Fibroblast of skin of right quadriceps (primary cell): ENCODE results near the gene LRBA.
"Not testable (repeated sequence)": the region's sequence is repeated elsewhere in the genome, so short reads cannot be mapped to it uniquely, and the experiment has no call there.

Experiments used
- DNase-seq: peaks from one replicate; pipeline ENCODE4 v3.0.0-alpha.2; 2013

LRBA gene

GRCh38 chr4:150541681-150542080 is 473.4 kb downstream of the LRBA start:
- DNase-seq: no peak

GRCh38 chr4:150540959-150541360 is 474.1 kb downstream of the LRBA start:
- no peak for DNase-seq

- no peak for DNase-seq
Observed at GRCh38 chr4:150540536-150540935, 474.5 kb downstream of the LRBA start.

- not testable (repeated sequence) for DNase-seq
Observed at GRCh38 chr4:150537911-150538310, 477.2 kb downstream of the LRBA start.

- no peak for DNase-seq
Observed at GRCh38 chr4:150534818-150535217, 480.3 kb downstream of the LRBA start.

GRCh38 chr4:150533673-150534072 is 481.4 kb downstream of the LRBA start:
- no peak for DNase-seq

GRCh38 chr4:150525321-150525868 is 489.7 kb downstream of the LRBA start:
- DNase-seq: no peak

- DNase-seq: peak; percentile 42
Observed at GRCh38 chr4:150518559-150518958, 496.5 kb downstream of the LRBA start.

- DNase-seq: no peak
Observed at GRCh38 chr4:150515135-150515534, 499.9 kb downstream of the LRBA start.

GRCh38 chr4:150514709-150515108 is 500.4 kb downstream of the LRBA start:
- DNase-seq: no peak

- peak; percentile 84 for DNase-seq
Observed at GRCh38 chr4:150510176-150510865, 504.8 kb downstream of the LRBA start.

- DNase-seq: not testable (repeated sequence)
Observed at GRCh38 chr4:150507656-150508055, 507.4 kb downstream of the LRBA start.

- DNase-seq: peak; percentile 21
Observed at GRCh38 chr4:150501983-150502382, 513.1 kb downstream of the LRBA start.

- DNase-seq: peak; percentile 87
Observed at GRCh38 chr4:150501009-150501727, 513.9 kb downstream of the LRBA start.

GRCh38 chr4:150497612-150498011 is 517.5 kb downstream of the LRBA start:
- DNase-seq: no peak

- no peak for DNase-seq
Observed at GRCh38 chr4:150495550-150495949, 519.5 kb downstream of the LRBA start.

GRCh38 chr4:150493851-150494250 is 521.2 kb downstream of the LRBA start:
- DNase-seq: peak; percentile 26

GRCh38 chr4:150491132-150492049 is 523.7 kb downstream of the LRBA start:
- no peak for DNase-seq

GRCh38 chr4:150482581-150482980 is 532.5 kb downstream of the LRBA start:
- DNase-seq: no peak

GRCh38 chr4:150479657-150480056 is 535.4 kb downstream of the LRBA start:
- no peak for DNase-seq

- no peak for DNase-seq
Observed at GRCh38 chr4:150477869-150478268, 537.2 kb downstream of the LRBA start.

- DNase-seq: no peak
Observed at GRCh38 chr4:150476776-150477175, 538.3 kb downstream of the LRBA start.

GRCh38 chr4:150475763-150476162 is 539.3 kb downstream of the LRBA start:
- no peak for DNase-seq
